Measurements from ENCODE around the gene SMARCE1.

Gene SMARCE1

GRCh38 chr17:40647624-40648383 lies at the start of gene SMARCE1:
Gene SMARCE1 (minus strand): TSS chr17:40647818. CDS start chr17:40645802, 2,016 bp downstream.
- peak; percentile 61 for DNase-seq (ENCODE audit: low read depth)

DNA sequence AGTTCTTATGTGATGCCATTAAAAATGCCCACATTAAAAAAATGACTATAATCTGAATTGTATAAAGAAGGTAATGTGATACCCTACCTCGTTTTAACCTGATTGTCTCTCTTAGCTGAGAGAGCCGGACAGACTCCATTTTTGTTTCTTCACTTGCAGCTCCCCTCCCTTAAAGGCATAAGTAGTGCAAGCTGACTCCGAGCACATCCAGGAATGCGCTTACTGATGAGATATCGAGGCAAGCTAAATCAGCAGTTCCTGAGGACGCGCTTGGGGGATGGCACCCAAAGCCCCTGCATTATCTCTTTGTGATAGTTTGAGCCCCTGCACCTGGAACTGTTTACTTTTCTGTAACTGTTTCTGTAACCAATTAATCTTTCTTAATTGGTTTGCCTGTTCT lies 49.7 kb upstream of the SMARCE1 start:
- DNase-seq (ENCODE audit: low read depth): no peak

DNA sequence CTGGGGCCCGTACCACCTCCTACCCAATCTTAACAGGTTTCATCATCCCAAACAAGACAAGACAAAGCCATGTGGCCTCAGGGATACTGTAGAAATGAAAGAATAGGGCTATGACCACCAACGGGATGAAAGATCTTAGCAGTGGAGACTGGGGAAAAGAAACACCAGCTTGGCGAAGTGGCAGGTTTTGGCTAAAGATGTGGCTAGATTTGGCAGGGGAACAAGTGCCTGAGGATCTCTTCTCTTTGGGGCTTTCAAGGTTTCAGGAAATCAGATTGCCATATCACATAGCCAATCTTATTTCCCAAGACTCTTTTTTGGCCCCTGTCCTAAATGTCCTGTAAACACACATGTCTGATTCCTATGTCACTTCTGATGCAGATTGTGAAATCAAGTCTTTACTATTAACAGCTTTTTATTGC lies 49.0 kb upstream of the SMARCE1 start:
- DNase-seq (ENCODE audit: low read depth): no peak

DNA sequence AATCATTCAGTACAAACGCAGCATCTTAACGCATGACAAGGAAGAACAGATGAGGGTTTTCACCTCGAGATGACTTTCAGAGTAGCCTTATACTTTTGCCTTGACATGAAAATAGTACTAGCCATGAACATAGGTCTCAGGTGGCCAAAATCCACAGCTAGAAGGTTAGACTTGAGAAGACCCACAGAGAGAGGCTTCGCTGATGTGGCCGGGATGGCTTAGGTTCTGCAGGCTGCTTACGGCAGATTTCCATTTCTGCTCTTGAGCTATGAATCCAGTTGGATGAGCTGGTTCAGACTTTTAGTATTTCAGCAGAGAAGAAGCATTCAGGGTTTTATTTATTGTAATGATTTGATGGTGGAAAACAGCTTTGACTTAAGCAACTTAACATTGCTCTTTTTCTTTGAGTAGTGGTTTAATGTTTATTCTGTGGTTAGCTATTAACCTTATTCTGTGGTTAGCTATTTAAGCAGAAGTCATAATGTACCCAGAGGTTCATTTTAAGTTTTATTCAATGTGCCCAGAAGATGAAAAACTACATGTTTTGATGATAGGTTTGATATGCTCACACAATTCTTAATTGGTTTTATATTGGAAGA lies 48.4 kb upstream of the SMARCE1 start:
- no peak for DNase-seq (ENCODE audit: low read depth)

GRCh38 chr17:40694584-40694983 lies 47.0 kb upstream of the SMARCE1 start:
- no peak for DNase-seq (ENCODE audit: low read depth)

- no peak for DNase-seq (ENCODE audit: low read depth)
Measured at GRCh38 chr17:40687106-40687505, 39.5 kb upstream of the SMARCE1 start.

DNA sequence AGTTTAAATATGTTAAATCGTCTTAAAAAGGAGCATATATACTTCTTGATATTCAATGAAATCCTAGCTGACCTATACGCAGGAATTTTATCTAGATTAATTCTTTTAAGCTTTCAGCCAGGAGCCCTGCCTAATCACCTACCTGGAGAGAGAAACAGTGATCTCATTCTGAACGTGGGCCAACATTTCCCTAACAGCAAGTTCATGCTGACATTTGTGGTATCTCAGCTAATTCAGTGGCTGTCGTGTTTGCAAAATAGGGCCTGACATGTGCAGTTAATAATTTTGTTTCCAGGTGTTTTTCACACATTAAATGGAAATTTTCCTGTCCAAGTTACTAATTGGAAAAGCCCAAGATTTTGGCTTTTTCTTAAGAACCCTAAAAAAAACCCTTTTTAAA lies 38.6 kb upstream of the SMARCE1 start:
- DNase-seq (ENCODE audit: low read depth): no peak

DNA sequence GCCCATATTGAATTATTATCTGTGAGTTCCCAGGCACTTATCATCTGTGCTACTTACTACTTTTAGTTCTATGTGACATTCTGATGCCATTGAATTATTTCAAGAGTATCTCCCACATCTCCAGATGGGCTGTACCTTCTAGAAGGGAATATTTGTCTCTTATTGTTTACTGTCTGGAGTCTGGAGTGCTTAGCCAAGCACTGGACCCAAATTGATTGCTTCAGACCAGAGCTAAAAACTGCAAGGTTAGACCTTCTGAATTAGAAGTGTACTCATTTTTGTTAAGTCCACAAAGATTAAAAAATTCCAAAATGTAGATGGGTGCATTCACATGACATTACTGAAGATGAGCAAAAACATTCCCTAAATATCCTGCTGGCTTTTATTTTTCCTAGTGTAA lies 33.4 kb upstream of the SMARCE1 start:
- DNase-seq (ENCODE audit: low read depth): no peak

GRCh38 chr17:40679523-40679907 lies 31.9 kb upstream of the SMARCE1 start:
- no peak for DNase-seq (ENCODE audit: low read depth)

- DNase-seq (ENCODE audit: low read depth): no peak
Measured at GRCh38 chr17:40678902-40679522, 31.4 kb upstream of the SMARCE1 start.

DNA sequence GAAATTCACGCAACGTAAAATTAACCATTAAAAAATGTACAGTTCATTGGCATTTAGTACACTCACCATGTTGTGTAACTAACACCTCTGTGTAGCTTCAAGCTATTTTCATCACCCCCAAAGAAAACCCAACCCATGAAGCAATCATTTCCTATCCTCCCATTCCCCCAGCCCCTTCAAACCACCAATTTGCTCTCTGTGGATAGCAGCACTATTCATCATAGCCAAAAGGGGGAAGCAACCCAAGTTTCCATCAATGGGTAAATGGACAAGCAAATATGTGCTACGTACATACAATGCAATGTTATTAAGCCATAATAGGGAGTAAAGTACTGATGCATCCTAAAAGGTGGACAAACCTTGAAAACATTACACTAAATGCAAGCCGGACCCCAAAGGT lies 28.3 kb upstream of the SMARCE1 start:
- DNase-seq (ENCODE audit: low read depth): no peak

- no peak for DNase-seq (ENCODE audit: low read depth)
Measured at GRCh38 chr17:40672654-40673053, 25.0 kb upstream of the SMARCE1 start.

DNA sequence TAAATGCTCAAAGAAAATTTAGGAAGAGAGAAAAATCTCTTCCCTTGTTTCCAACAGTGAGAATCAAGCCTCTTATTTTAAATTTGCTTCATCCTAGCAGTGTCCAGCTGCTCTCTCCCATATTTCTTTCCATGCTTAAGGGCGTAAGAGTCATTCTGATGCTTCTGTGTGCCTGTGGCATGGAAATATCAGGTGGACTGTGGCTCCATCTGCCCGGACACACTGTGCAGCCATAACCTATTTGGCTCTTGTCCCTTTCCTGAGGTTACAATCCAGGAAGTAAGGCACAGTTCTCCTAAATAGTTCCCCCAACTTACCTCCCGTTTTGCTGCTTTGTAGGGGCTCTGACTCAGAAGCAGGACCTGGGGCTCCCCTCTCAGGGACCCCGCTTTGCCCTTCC lies 23.7 kb upstream of the SMARCE1 start:
- no peak for DNase-seq (ENCODE audit: low read depth)

- DNase-seq (ENCODE audit: low read depth): no peak
Measured at GRCh38 chr17:40666331-40666730, 18.7 kb upstream of the SMARCE1 start.

GRCh38 chr17:40664582-40665333 lies 17.1 kb upstream of the SMARCE1 start, which contains the start of gene KRT222:
Gene KRT222 (minus strand): TSS chr17:40665177. CDS start chr17:40665099, 78 bp downstream.
- DNase-seq (ENCODE audit: low read depth): no peak

DNA sequence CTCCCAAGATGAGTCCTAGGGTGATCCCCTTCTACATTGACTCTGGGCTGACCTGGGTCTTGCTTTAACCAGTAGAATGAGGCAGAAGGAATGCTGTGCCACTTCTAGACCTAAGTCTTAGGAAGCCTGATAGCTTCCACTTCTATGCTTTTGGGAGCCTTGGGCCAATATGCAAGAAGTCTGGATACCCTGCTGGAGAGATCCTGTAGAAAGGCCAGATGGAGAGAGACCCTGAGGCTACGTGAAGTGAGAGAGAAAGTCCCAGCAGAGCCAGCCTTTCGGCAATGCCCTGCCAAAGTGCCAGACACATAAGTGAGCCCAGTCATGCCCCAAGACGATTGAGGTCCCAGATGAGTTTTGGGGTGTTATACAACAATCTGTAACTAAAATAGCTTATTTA lies 15.6 kb upstream of the SMARCE1 start:
- DNase-seq (ENCODE audit: low read depth): no peak

GRCh38 chr17:40659911-40660310 lies 12.3 kb upstream of the SMARCE1 start:
- no peak for DNase-seq (ENCODE audit: low read depth)

DNA sequence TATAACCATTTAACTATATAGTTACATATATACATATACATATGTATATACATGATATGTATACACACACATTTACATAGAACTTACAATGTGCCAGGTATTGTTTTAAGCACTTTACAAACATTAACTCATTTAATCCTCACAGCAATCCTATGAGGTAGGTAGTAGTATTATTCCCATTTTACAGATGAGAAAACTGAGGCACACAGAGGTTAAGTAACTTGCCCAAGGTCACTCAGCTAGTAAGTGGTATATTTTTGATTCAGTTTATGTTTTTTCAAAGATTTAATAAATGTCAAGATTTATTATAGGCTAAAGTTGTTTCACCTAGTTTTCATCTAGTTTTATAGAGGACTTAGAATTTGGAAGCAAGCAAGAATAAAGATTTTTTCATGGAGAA lies 10.8 kb upstream of the SMARCE1 start:
- no peak for DNase-seq (ENCODE audit: low read depth)

DNA sequence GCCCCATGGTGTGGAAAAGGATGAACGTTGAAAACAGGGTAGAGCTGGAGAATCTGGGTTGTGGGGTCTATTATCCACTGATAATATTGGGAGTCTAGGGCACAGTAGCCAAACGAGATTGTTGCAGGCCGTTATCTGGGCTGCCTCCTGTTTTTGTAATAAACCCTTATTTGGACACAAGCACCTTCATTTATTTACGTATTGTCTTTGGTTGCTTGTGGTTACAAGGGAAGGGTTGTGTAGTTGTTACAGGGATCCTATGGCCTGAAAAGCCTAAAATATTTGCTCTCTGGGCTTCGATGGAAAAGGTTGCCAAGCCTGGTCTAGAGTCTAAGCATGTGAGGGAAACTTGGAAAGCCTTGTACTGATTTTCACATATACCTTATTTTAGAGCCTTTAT lies 4.3 kb upstream of the SMARCE1 start:
- DNase-seq (ENCODE audit: low read depth): no peak

- no peak for DNase-seq (ENCODE audit: low read depth)
Measured at GRCh38 chr17:40648384-40648968, 858 bp upstream of the SMARCE1 start.

GRCh38 chr17:40646791-40647623 lies 611 bp downstream of the SMARCE1 start:
- DNase-seq (ENCODE audit: low read depth): no peak
